Glutamatergic neuron (in vitro differentiated cells): Measurements from ENCODE around the gene VPS35L. TPM values are rescaled to one million over a fixed set of nuclear protein-coding genes. Genes with fewer than 3 reads are reported as not detected.

Experiments used
- DNase-seq: peaks from one replicate; pipeline ENCODE4 v3.0.0; 2022
- H3K27ac Mint-ChIP-seq: one replicate; pipeline ENCODE4 v1.8.0; 2020; ENCODE audit warnings: mild to moderate bottlenecking, mixed read lengths, inconsistent platforms; ENCODE audit not compliant: unreplicated experiment
- H3K27me3 Mint-ChIP-seq: one replicate; pipeline ENCODE4 v1.8.0; 2020; ENCODE audit warnings: mild to moderate bottlenecking, moderate library complexity, mixed read lengths, inconsistent platforms; ENCODE audit not compliant: unreplicated experiment
- H3K36me3 Mint-ChIP-seq: one replicate; pipeline ENCODE4 v1.8.0; 2020; ENCODE audit warnings: mild to moderate bottlenecking, mixed read lengths, inconsistent platforms; ENCODE audit not compliant: unreplicated experiment
- H3K4me1 Mint-ChIP-seq: one replicate; pipeline ENCODE4 v1.8.0; 2020; ENCODE audit warnings: mild to moderate bottlenecking, low read depth, mixed read lengths, inconsistent platforms; ENCODE audit not compliant: unreplicated experiment
- H3K4me3 Mint-ChIP-seq: one replicate; pipeline ENCODE4 v1.8.0; 2020; ENCODE audit warnings: mild to moderate bottlenecking, mixed read lengths, inconsistent platforms; ENCODE audit not compliant: unreplicated experiment
- H3K9me3 Mint-ChIP-seq: one replicate; pipeline ENCODE4 v1.8.0; 2020; ENCODE audit warnings: mild to moderate bottlenecking, moderate library complexity, mixed read lengths, inconsistent platforms; ENCODE audit not compliant: unreplicated experiment
- CTCF ChIP-seq: fragments of 200-600 bp; sonication (generic); IDR thresholded peaks from one replicate; pipeline ENCODE4 v1.5.0; 2021; ENCODE audit not compliant: partially characterized antibody, unreplicated experiment
- total RNA-seq: library from RNA; stranded (reverse); fragmentation: NEBNext Ultra II Directional; extraction: Animal tissue kit (Norgen Biotek cat#: 25700); gene quantifications from one replicate; pipeline ENCODE4 v1.2.1, GENCODE V29; 2021; ENCODE audit not compliant: unreplicated experiment

The VPS35L gene
- total RNA-seq, 1 donor from 2014 or later, result 57.1 TPM

- Mint-ChIP-seq H3K27ac (no peak overlapping the region), H3K4me3 (no peak overlapping the region)
- no peak for TF ChIP-seq CTCF
Observed at GRCh38 chr16:19745286-19746010, 189.9 kb downstream of the VPS35L start.

GRCh38 chr16:19746561-19746960 is 191.1 kb downstream of the VPS35L start:
- TF ChIP-seq CTCF, result no peak
- Mint-ChIP-seq H3K9me3 (no peaks in the 10 kb centered on the region), H3K4me1 (peaks cover 9% of the 10 kb centered on the region), H3K36me3 (no peaks in the 10 kb centered on the region), H3K4me3 (no peak overlapping the region), H3K27me3 (no peaks in the 10 kb centered on the region), H3K27ac (no peak overlapping the region)
- no peak for DNase-seq

More at GRCh38 chr16:19745286-19746010, 189.9 kb downstream of the VPS35L start:
- H3K9me3 Mint-ChIP-seq, result no peaks in the 10 kb centered on the region
- DNase-seq, result no peak
- no peaks in the 10 kb centered on the region for H3K27me3 Mint-ChIP-seq
- peaks cover 9% of the 10 kb centered on the region for H3K4me1 Mint-ChIP-seq
- no peaks in the 10 kb centered on the region for H3K36me3 Mint-ChIP-seq

- Mint-ChIP-seq H3K36me3 (no peaks in the 10 kb centered on the region), H3K27ac (no peak overlapping the region)
Observed at GRCh38 chr16:19748389-19749168, 193.1 kb downstream of the VPS35L start.

GRCh38 chr16:19749571-19750080 is 194.1 kb downstream of the VPS35L start:
- H3K4me3 Mint-ChIP-seq, result no peak overlapping the region

More at GRCh38 chr16:19748389-19749168, 193.1 kb downstream of the VPS35L start:
- no peak for TF ChIP-seq CTCF
- H3K9me3 Mint-ChIP-seq, result no peaks in the 10 kb centered on the region
- no peak overlapping the region for H3K4me3 Mint-ChIP-seq
- DNase-seq, result no peak
- H3K4me1 Mint-ChIP-seq, result peaks cover 9% of the 10 kb centered on the region
- no peaks in the 10 kb centered on the region for H3K27me3 Mint-ChIP-seq

More at GRCh38 chr16:19749571-19750080, 194.1 kb downstream of the VPS35L start:
- no peak for DNase-seq
- no peaks in the 10 kb centered on the region for H3K9me3 Mint-ChIP-seq
- no peaks in the 10 kb centered on the region for H3K36me3 Mint-ChIP-seq
- peaks cover 9% of the 10 kb centered on the region for H3K4me1 Mint-ChIP-seq
- TF ChIP-seq CTCF, result no peak
- no peak overlapping the region for H3K27ac Mint-ChIP-seq
- no peaks in the 10 kb centered on the region for H3K27me3 Mint-ChIP-seq

Other genes starting within 250 kb of the VPS35L start
- not detected for gene TMC5, start 137.8 kb upstream of the VPS35L start, total RNA-seq
- 32.9 TPM for gene GDE1, start 33.6 kb upstream of the VPS35L start, total RNA-seq
- 19.7 TPM for gene CCP110, start 31.8 kb upstream of the VPS35L start, total RNA-seq
- 25.6 TPM for gene KNOP1, start 162.5 kb downstream of the VPS35L start, total RNA-seq
- 5.1 TPM for gene IQCK, start 162.6 kb downstream of the VPS35L start, total RNA-seq